ENCODE results near the gene POU6F2. TPM values are rescaled to one million over a fixed set of nuclear protein-coding genes. Genes with fewer than 3 reads are reported as not detected.

The POU6F2 gene
- total and polyA plus RNA-seq, 9 of the 15 experiments (the other 6 are each of a cell fraction or from before 2014, with no cell fraction given): 0.29 to 1.5 (median 0.96) TPM

DNA sequence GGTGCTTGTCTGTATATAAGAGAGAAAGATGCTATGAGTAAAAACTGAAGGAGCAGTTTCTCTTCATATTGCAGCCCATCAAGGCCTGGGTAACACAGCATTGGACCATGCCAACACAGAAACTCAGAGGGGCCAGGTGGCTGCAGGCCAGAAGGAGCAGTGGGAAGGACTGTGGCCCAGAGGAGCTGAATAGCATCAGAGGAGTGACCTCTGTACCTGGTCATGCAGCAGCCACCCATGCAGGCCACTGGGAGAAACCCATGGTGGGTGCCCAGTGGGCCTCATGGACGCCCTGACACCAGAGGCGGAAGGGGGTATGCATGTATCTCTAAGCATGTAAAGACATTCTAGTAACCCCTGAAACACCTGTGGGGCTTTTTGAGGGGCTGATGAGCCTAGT lies 512.6 kb downstream of the POU6F2 start:
- Histone ChIP-seq H2AFZ (ENCODE audit: low read depth, low read length) (no peak overlapping the region), H3K27ac (ENCODE audit: extremely low read depth, low read depth, low read length) (no peak overlapping the region), H3K36me3 (ENCODE audit: control insufficient read depth, insufficient read depth, low read length) (no peaks in the 10 kb centered on the region), H3K9ac (ENCODE audit: insufficient read depth in 1 of 2, low read depth in 2 of 2, low read length in 2 of 2) (no peak overlapping the region), H3K9me1 (ENCODE audit: control insufficient read depth, insufficient read depth, low read length) (no peaks in the 10 kb centered on the region), H3K4me3 (no peak overlapping the region), H3K4me1 (replicated peaks in 1 of 2; ENCODE audit: control insufficient read depth in 2 of 2, insufficient read depth in 2 of 2, low read length in 2 of 2) (no peaks in the 10 kb centered on the region), H3K27me3 (ENCODE audit: control insufficient read depth in 2 of 2, insufficient read depth in 2 of 2, low read length in 2 of 2) (peaks cover 5 to 6% of the 10 kb centered on the region in 2 experiments; a peak in 3 of 5 replicates), H3K9me3 (replicated peaks; ENCODE audit: control insufficient read depth, insufficient read depth, low read depth, low read length) (no peaks in the 10 kb centered on the region), H3K4me2 (ENCODE audit: insufficient read depth, low read length) (no peak overlapping the region), H4K20me1 (replicated peaks; ENCODE audit: control insufficient read depth, insufficient read depth, low read length) (no peaks in the 10 kb centered on the region), H3K79me2 (ENCODE audit: control insufficient read depth, insufficient read depth, low read length) (no peaks in the 10 kb centered on the region)
- no peak for FAIRE-seq
- in situ Hi-C loops (cut with MboI) (no loop called here), intact Hi-C loops (cut with micrococcal nuclease) (no loop called here)
- TF ChIP-seq, protein P1, sequence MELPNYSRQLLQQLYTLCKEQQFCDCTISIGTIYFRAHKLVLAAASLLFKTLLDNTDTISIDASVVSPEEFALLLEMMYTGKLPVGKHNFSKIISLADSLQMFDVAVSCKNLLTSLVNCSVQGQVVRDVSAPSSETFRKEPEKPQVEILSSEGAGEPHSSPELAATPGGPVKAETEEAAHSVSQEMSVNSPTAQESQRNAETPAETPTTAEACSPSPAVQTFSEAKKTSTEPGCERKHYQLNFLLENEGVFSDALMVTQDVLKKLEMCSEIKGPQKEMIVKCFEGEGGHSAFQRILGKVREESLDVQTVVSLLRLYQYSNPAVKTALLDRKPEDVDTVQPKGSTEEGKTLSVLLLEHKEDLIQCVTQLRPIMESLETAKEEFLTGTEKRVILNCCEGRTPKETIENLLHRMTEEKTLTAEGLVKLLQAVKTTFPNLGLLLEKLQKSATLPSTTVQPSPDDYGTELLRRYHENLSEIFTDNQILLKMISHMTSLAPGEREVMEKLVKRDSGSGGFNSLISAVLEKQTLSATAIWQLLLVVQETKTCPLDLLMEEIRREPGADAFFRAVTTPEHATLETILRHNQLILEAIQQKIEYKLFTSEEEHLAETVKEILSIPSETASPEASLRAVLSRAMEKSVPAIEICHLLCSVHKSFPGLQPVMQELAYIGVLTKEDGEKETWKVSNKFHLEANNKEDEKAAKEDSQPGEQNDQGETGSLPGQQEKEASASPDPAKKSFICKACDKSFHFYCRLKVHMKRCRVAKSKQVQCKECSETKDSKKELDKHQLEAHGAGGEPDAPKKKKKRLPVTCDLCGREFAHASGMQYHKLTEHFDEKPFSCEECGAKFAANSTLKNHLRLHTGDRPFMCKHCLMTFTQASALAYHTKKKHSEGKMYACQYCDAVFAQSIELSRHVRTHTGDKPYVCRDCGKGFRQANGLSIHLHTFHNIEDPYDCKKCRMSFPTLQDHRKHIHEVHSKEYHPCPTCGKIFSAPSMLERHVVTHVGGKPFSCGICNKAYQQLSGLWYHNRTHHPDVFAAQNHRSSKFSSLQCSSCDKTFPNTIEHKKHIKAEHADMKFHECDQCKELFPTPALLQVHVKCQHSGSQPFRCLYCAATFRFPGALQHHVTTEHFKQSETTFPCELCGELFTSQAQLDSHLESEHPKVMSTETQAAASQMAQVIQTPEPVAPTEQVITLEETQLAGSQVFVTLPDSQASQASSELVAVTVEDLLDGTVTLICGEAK (IDR thresholded peaks at IDR 0.05): no peak
- TF ChIP-seq, protein P1 (CRISPR knock-in tag; IDR thresholded peaks at IDR 0.05): no peak
- TF ChIP-seq, protein P2, sequence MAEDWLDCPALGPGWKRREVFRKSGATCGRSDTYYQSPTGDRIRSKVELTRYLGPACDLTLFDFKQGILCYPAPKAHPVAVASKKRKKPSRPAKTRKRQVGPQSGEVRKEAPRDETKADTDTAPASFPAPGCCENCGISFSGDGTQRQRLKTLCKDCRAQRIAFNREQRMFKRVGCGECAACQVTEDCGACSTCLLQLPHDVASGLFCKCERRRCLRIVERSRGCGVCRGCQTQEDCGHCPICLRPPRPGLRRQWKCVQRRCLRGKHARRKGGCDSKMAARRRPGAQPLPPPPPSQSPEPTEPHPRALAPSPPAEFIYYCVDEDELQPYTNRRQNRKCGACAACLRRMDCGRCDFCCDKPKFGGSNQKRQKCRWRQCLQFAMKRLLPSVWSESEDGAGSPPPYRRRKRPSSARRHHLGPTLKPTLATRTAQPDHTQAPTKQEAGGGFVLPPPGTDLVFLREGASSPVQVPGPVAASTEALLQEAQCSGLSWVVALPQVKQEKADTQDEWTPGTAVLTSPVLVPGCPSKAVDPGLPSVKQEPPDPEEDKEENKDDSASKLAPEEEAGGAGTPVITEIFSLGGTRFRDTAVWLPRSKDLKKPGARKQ (CRISPR knock-in tag; IDR thresholded peaks at IDR 0.05): no peak
- TF ChIP-seq TCF3 (CRISPR knock-in tag; IDR thresholded peaks at IDR 0.05): no peak
- no peak for TF ChIP-seq ELF1 (tag; IDR thresholded peaks at IDR 0.05)
- no peak for TF ChIP-seq ZNF707 (CRISPR knock-in tag; conservative IDR thresholded peaks at IDR 0.05)
- no peak for TF ChIP-seq ZNF165 (CRISPR knock-in tag; IDR thresholded peaks at IDR 0.05; ENCODE audit: borderline replicate concordance)
- no peak for TF ChIP-seq SAFB (IDR thresholded peaks at IDR 0.05; ENCODE audit: borderline replicate concordance, low read depth, low read length)
- no peak for DNase-seq (ENCODE audit: extremely low read depth in 1 of 4, low spot score in 3 of 4)
- POLR2A ChIA-PET: no interaction called here
- BruUV-seq (replicated peaks): no TSS peak
- CTCF ChIA-PET (ENCODE audit: low intra/inter-chr PET ratio): no interaction called here
- WGBS (ENCODE audit: insufficient coverage, low coverage, missing lambda C conversion rate): 0% methylated on average over 2 of the region's 2 CpGs
- ATAC-seq: no peak
